GM19324 (cell line): ENCODE data around the gene ZNF346.
"Not testable (repeated sequence)": the region's sequence is repeated elsewhere in the genome, so short reads cannot be mapped to it uniquely, and the experiment has no call there.

Experiments
- ATAC-seq: cut with Tn5 transposase; IDR thresholded peaks from one replicate; pipeline ENCODE4 v1.9.1; 2021; ENCODE audit warnings: mild to moderate bottlenecking, moderate library complexity; ENCODE audit not compliant: unreplicated experiment, low FRiP score

The ZNF346 gene

DNA sequence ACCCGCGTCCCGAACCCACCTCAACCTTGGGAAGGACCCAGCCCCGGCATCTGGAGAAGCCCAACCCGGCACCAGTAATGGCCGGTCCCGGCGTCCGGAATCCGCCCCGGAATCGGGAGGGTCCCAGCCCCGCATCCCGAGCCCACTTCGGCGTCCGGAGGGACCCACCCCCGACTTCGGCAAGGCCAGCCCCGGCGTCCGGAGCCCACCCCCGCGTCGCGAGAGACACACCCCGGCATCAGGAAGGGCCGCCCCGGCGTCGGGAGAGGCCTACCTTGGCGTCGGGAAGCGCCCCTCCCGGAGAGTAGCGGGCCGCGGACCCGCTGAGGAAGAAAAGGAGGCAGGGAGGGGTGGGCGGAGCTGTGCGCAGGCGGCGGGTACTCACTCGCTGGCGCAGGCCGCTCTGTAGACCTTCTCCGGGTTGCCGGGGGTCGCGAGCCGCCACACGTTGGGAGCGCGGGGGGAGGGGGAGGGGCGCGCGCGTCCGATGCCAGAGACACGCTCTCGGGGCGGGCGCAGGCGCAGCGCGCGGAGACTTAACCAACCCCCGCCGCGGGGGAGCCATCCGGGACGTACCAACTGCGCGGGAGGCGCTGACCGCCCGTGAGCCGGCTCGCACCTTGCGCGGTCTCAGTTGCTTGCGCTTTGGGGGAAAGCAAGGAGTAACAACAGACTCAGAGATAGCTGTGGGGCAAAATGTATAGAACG, 16.1 kb upstream of the ZNF346 start, which contains the start of gene UIMC1:
UIMC1 (minus strand) TSS at position 515 of the 708 bp plus-strand sequence. CDS start 24,164 bp downstream, outside the sequence.
- peak; percentile 80 for ATAC-seq

DNA sequence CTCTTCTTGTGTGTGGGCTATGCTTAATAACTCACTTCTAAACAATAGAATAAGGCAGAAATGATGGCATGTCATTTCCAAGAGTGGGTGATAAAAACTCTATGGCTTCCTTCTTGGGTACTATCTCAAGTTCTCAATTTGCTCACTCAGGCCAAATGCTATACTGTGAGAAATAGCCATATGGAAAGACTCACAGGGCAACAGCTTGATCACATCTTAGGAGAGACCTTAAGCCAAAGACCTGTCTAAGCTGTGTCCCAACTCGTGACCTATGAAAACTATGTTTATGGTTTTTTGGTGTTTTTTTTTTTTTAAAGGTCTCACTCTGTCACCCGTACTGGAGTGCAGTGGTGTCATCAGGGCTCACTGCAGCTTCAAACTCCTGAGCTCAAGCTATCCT, 13.8 kb upstream of the ZNF346 start:
- ATAC-seq, result no peak

GRCh38 chr5:177010153-177010552, 12.3 kb upstream of the ZNF346 start:
- ATAC-seq, result no peak

GRCh38 chr5:177015156-177015555, 7.3 kb upstream of the ZNF346 start:
- no peak for ATAC-seq

- no peak for ATAC-seq
Measured at GRCh38 chr5:177018341-177018740, 4.2 kb upstream of the ZNF346 start.

GRCh38 chr5:177020033-177020432, 2.5 kb upstream of the ZNF346 start:
- no peak for ATAC-seq

DNA sequence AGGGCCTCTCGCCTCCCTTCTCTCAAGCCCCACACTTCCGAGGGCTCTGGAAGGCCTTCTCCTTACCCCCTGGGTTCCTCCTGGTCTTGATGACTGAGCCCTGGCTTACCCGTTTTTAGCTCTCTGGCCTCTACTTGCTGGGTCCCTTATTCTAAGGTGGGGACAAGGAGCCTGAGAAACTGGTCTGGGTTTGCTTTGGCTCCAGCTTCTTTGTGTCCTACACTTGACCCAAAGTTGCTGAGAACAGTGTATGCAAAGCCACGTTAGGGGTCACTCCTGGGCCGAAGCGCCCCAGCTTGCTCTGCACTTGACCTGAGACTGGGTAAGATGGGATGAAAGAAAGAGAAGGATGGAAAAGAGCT, 788 bp downstream of the ZNF346 start:
- no peak for ATAC-seq

GRCh38 chr5:177024559-177024958, 2.1 kb downstream of the ZNF346 start:
- ATAC-seq, result no peak

DNA sequence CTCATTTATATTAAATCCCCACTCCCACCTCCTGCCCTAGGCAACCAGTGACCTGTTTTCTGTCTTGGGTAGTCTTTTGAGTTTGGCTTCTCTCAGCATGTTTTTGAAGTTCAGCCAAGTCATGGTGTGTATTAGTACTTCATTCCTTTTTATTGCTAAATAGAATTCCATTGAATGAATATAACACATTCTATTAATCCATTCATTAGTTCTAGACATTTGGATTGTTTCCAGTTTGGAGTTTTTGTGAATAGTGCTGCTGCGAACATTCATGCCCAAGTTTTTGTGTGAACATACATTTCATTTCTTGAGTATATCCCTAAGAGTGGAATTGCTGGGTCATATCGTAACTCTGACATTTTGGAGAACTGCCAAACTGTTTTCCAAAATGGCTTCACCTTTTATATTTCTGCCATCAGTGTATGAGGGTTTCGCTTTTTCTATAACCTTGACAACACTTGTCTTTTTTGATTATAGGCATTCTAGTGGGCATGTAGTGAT, 2.7 kb downstream of the ZNF346 start:
- ATAC-seq, result no peak

DNA sequence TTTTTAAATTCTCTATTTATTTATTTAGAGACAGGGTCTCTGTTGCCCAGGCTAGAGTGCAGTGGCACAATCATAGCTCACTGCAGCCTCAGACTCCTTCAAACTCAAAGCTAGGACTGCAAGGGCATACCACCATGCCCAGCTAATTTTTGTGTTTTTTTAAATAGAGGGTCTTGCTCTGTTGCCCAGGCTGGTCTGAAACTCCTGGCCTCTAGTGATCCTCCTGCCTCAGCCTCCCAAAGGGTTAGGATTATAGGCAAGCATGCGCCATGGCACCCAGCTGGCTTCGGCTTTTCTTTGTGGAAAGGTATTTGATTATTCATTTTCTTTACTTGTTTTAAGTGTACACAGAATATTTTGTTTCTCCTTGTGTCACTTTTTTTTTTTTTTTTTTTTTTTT, 5.2 kb downstream of the ZNF346 start:
- ATAC-seq, result no peak

- no peak for ATAC-seq
Measured at GRCh38 chr5:177029498-177029897, 7.0 kb downstream of the ZNF346 start.

DNA sequence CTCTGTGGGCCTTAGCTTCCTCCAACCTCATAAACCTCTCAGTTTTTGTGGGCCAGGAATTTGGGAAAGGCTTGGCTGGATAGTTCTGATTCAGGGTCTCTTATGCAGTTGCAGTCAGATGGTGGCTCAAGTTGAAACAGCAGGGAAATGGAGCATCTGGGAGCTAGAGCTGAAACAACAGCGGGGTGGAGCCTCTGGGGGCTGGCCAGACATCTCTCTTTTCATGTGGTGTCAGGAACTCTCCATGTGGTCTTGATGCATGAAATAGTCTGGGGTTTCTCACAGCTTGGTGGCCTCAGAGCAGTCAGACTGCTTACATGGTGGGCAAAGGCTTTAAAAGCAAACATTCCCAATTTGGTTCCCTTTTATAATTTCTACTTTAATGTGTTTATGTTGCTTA, 13.5 kb downstream of the ZNF346 start:
- ATAC-seq, result no peak

- ATAC-seq, result no peak
Measured at GRCh38 chr5:177036443-177036842, 13.9 kb downstream of the ZNF346 start.

DNA sequence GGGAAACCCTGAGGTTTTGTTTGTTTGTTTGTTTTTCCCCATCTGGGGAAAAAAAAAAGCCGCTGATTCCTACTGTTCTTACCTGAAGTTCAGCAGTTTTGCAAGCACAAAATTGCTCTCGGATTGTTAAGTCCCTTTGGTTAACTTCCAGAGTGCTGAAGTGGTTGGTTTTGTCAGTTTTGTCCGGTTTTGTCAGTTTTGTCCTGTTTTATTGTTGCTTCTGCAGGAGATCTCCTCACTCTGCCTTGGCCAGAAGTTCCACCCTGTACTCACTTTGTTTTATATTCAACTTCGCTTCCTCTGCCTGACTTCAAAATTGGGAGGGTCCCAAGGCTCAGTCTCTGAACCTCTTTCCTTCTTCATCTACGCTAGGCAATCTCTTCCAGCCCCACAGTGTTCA, 14.4 kb downstream of the ZNF346 start:
- ATAC-seq, result no peak

DNA sequence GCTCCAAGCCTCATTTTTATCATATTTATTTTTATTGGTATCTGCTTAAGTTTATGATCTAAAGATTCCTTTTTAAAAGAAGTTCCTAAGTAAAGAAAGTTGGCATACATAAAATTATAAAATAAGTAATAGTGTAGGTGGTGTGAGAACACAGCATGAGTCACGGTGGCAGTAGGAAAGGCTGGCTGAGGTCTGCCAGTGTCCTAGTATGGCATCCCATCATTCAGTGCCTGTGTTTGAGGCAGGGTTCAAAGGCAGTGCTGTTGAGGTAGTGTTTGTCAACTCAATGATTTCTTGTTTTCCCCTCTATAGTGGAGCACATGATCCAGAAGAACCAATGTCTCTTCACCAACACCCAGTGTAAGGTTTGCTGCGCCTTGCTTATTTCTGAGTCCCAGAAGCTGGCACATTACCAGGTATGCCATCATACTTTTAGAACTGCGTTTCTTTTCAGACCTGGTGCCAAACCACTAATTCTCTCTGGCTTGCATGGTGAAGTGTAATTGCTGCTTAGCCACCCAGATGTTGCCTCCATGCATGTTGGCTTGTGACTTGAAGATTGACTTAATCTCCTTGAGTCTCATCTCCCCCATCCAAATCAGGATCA, 18.4 kb downstream of the ZNF346 start:
- ATAC-seq, result no peak

DNA sequence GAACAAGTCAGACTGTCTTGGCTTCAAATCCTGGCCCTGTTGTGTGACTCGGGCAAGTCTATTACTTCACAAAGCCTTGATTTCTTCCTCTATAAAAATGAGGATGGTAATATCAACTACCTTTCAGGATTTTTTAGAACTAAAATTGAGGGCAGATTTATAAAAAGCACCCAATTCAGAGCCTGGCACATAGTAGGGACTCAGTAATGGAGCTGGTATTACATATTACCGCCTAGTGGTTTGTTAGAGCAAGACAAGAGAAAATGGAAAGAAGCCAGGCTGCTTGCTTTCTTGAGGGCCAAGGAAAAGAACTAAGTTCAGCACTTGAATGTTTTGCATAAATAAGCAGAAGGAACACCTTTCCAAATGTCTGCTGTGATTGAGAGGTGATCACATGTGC, 19.4 kb downstream of the ZNF346 start:
- ATAC-seq, result no peak

DNA sequence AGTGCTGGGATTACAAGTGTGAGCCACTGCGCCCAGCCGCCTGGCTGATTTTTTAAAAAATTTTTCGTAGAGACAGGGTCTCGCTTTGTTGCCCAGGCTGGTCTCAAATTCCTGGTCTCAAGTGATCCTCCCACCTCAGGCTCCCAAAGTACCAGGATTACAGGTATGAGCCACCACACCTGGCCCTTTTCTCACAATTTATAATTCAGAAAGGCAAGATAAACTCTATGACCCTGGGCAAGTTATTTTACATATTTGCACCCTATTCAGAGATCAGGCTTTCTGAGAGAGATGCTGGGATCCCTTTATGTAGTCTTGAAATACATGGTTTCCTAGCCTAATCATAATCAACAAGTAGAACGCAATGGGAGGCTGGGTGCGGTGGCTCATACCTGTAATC, 20.6 kb downstream of the ZNF346 start:
- ATAC-seq, result no peak

DNA sequence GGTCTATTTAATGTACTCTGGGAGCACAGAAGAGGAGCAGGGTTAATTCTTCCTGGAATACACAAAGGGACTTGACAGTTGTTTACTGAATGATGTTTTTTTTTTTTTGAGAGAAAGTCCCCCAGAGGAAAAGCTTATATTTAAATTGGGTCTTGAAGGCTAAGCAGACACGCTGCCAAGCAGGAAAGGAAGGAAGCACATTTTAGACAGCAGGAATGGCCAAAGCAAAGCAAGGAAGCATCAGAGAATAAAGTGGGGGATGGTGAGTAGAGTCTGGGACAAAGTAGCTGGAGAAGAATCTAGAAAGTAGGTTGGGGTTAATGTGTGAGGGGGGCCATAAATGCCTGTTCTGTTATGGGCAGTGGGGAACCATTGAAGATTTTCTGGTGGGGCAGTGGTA, 21.5 kb downstream of the ZNF346 start:
- ATAC-seq, result no peak

GRCh38 chr5:177044641-177045040, 22.1 kb downstream of the ZNF346 start:
- no peak for ATAC-seq

DNA sequence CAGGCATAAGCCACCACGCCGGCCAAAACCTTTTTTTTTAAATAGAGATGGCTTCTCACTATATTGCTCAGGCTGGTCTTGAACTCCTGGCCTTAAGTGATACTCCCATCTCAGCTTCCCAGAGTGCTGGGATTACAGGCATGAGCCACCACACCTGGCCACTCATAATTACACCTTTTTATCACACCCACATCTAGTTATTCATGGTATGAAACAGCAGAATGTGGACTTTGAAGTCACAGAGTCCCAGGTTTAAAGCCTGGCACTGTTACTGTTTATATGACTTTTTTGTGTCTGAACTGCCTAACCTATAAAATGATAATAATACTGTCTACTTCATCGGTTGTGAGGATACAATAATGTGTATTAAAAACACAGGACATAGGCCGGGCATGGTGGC, 23.1 kb downstream of the ZNF346 start:
- no peak for ATAC-seq

DNA sequence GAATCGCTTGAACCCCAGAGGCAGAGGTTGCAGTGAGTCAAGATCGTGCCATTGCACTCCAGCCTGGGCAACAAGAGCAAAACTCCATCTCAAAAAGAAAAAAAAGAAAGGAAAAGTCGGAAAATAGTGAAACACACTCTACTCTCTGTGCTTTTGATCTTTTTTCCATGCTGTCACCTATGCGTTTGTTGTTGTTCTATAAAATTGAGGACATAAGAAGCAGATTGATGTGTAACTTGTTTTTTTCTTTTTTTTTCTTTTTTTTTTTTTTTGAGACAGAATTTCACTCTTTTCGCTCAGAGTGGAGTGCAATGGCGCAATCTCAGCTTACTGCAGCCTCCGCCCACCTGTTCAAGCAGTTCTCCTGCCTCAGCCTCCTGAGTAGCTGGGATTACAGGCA, 26.0 kb downstream of the ZNF346 start:
- ATAC-seq, result not testable (repeated sequence)

- ATAC-seq, result no peak
Measured at GRCh38 chr5:177049285-177049684, 26.8 kb downstream of the ZNF346 start.
